OCI-LY3 (cell line): ENCODE data around the gene KCNH6.

Source experiments
- H2AFZ ChIP-seq: fragments of 200-600, 300-600 bp; shearing (Covaris generic); 2 replicates; pipeline ENCODE4 v1.6.0; 2014; ENCODE audit warnings: antibody characterized with exemption, low read depth, low read length
- H3K27ac ChIP-seq: fragments of 200-600, 300-600 bp; sonication (generic); 2 replicates; pipeline ENCODE4 v1.5.1; 2014; ENCODE audit warnings: mild to moderate bottlenecking, low read length, moderate library complexity, mixed read lengths
- H3K27me3 ChIP-seq: fragments of 200-600, 300-600 bp; sonication (generic); 2 replicates; pipeline ENCODE4 v1.6.1; 2014; ENCODE audit warnings: low read depth, low read length, mixed read lengths
- H3K36me3 ChIP-seq: fragments of 200-600, 300-600 bp; sonication (generic); replicated peaks from 2 replicates; pipeline ENCODE3; 2014; ENCODE audit warnings: low read depth, low read length, mixed read lengths
- H3K4me1 ChIP-seq: fragments of 300-600, 200-600 bp; sonication (generic); 2 replicates; pipeline ENCODE4 v1.6.1; 2014; ENCODE audit warnings: low read length, mixed read lengths
- H3K4me2 ChIP-seq: fragments of 200-600, 300-600 bp; sonication (generic); 2 replicates; pipeline ENCODE4 v1.6.1; 2014; ENCODE audit warnings: low read length, mixed read lengths
- H3K4me3 ChIP-seq: fragments of 300-600, 200-600 bp; sonication (generic); 2 replicates; pipeline ENCODE4 v1.5.1; 2014; ENCODE audit warnings: antibody characterized with exemption, mild to moderate bottlenecking, low read length, moderate library complexity
- H3K79me2 ChIP-seq: fragments of 300-600, 200-600 bp; shearing (Covaris generic); 2 replicates; pipeline ENCODE4 v1.6.1; 2014; ENCODE audit warnings: mild to moderate bottlenecking, low read length, mixed read lengths
- H3K9ac ChIP-seq: fragments of 300-600, 200-600 bp; shearing (Covaris generic); 2 replicates; pipeline ENCODE4 v1.6.0; 2014; ENCODE audit warnings: mild to moderate bottlenecking, low read length, moderate library complexity
- H3K9me3 ChIP-seq: fragments of 200-600, 300-600 bp; shearing (Covaris generic); 2 replicates; pipeline ENCODE4 v1.6.1; 2014; ENCODE audit warnings: low read length, mixed read lengths; ENCODE audit not compliant: insufficient read depth
- H4K20me1 ChIP-seq: fragments of 200-600, 300-600 bp; sonication (generic); 2 replicates; pipeline ENCODE4 v1.6.1; 2016; ENCODE audit warnings: low read length, mixed read lengths; ENCODE audit not compliant: insufficient read depth
- CTCF ChIP-seq: fragments of 200-600, 300-600 bp; sonication (generic); IDR thresholded peaks from 2 replicates; pipeline ENCODE4 v1.5.1; 2014; ENCODE audit warnings: antibody characterized with exemption, low read length, low read depth
- EZH2phosphoT487 ChIP-seq: fragments of 200-600 bp; shearing (Covaris generic); IDR thresholded peaks from 2 replicates; pipeline ENCODE4 v1.6.1; 2018; ENCODE audit warnings: antibody characterized with exemption, mixed run types, low read depth

Gene KCNH6

GRCh38 chr17:63549946-63550816 is 27.0 kb downstream of the KCNH6 start, which contains the start of gene DCAF7:
DCAF7 (plus strand) TSS chr17:63550477; CDS start chr17:63550678, 201 bp downstream.
- no peaks in the 10 kb centered on the region for H3K9me3 ChIP-seq
- H3K79me2 ChIP-seq: peaks cover 59% of the 10 kb centered on the region
- peaks cover 15% of the 10 kb centered on the region for H3K4me1 ChIP-seq
- peak within 1 kb of the TSS; percentile 98 for H3K4me2 ChIP-seq
- H3K4me3 ChIP-seq: peak within 1 kb of the TSS; percentile 92
- H3K9ac ChIP-seq: peak within 1 kb of the TSS; percentile 94
- peak within 1 kb of the TSS; percentile 78 for H3K27ac ChIP-seq
- TF ChIP-seq EZH2phosphoT487: no peak
- no peak for TF ChIP-seq CTCF
- H2AFZ ChIP-seq: peak within 1 kb of the TSS; percentile 48; the same call in 1 of the 2 replicates
- no peaks in the 10 kb centered on the region for H3K27me3 ChIP-seq
- peaks cover 38% of the 10 kb centered on the region for H4K20me1 ChIP-seq
- peaks cover 13% of the 10 kb centered on the region for H3K36me3 ChIP-seq

GRCh38 chr17:63550817-63551639 is 27.9 kb downstream of the KCNH6 start:
- Histone ChIP-seq H3K4me1 (peaks cover 15% of the 10 kb centered on the region), H3K9ac (peak overlapping the region; percentile 94), H3K27me3 (no peaks in the 10 kb centered on the region), H3K4me2 (peak overlapping the region; percentile 98), H3K36me3 (peaks cover 16% of the 10 kb centered on the region), H2AFZ (peak overlapping the region; percentile 39; the same call in 1 of the 2 replicates), H3K4me3 (peak overlapping the region; percentile 92), H3K27ac (peak overlapping the region; percentile 73), H4K20me1 (peaks cover 47% of the 10 kb centered on the region), H3K9me3 (no peaks in the 10 kb centered on the region), H3K79me2 (peaks cover 67% of the 10 kb centered on the region)
- TF ChIP-seq EZH2phosphoT487: no peak
- TF ChIP-seq CTCF: no peak

GRCh38 chr17:63552211-63552610 is 29.1 kb downstream of the KCNH6 start:
- peaks cover 19% of the 10 kb centered on the region for H3K36me3 ChIP-seq
- no peaks in the 10 kb centered on the region for H3K27me3 ChIP-seq
- TF ChIP-seq CTCF: no peak
- TF ChIP-seq EZH2phosphoT487: no peak
- H3K4me1 ChIP-seq: peaks cover 15% of the 10 kb centered on the region
- H3K27ac ChIP-seq: no peak overlapping the region
- peaks cover 54% of the 10 kb centered on the region for H4K20me1 ChIP-seq
- H3K4me3 ChIP-seq: peak overlapping the region; percentile 92
- peak overlapping the region; percentile 61 for H3K4me2 ChIP-seq
- H3K9me3 ChIP-seq: no peaks in the 10 kb centered on the region
- no peak overlapping the region for H2AFZ ChIP-seq
- peaks cover 79% of the 10 kb centered on the region for H3K79me2 ChIP-seq
- peak overlapping the region; percentile 17; the same call in 1 of the 2 replicates for H3K9ac ChIP-seq
